HL-60 (cell line): Measurements from ENCODE around the gene RENBP.

Experiments used
- DNase-seq, 2 experiments: peaks; one replicate each; pipeline ENCODE4 v3.0.0-alpha.2; 2010 to 2020; ENCODE audit warnings: low read depth in 1 of 2, low spot score in 1 of 2
- H3K27ac ChIP-seq: fragments of 250-450 bp; sonication (Bioruptor Pico); replicated peaks from 2 replicates; pipeline ENCODE4 v1.5.1; 2020; ENCODE audit warnings: mild to moderate bottlenecking, moderate library complexity
- H3K27me3 ChIP-seq: fragments of 250-450 bp; sonication (Bioruptor Pico); 2 replicates; pipeline ENCODE4 v1.5.1; 2021; ENCODE audit warnings: mild to moderate bottlenecking, moderate library complexity; ENCODE audit not compliant: insufficient read depth, poor library complexity, severe bottlenecking
- H3K4me3 ChIP-seq: replicated peaks from 2 replicates; pipeline ENCODE4 v1.5.1; 2011; ENCODE audit warnings: mild to moderate bottlenecking, control low read depth, low read length; ENCODE audit not compliant: insufficient read depth
- GABPA ChIP-seq: IDR thresholded peaks from 2 replicates; pipeline ENCODE4 v1.6.1; 2012; ENCODE audit warnings: low read depth
- POLR2AphosphoS5 ChIP-seq: IDR thresholded peaks from 2 replicates; pipeline ENCODE4 v1.6.1; 2012; ENCODE audit warnings: low read depth
- REST ChIP-seq: IDR thresholded peaks from 2 replicates; pipeline ENCODE4 v1.6.1; 2012; ENCODE audit warnings: low read depth; ENCODE audit not compliant: insufficient replicate concordance
- SPI1 ChIP-seq: IDR thresholded peaks from 2 replicates; pipeline ENCODE4 v1.6.1; 2012; ENCODE audit warnings: low read depth, mild to moderate bottlenecking, borderline replicate concordance
- TF ChIP-seq, protein P1 (sequence below): IDR thresholded peaks from one replicate; pipeline ENCODE4 v1.5.1; 2011; ENCODE audit warnings: low read length, control low read depth, inconsistent platforms; ENCODE audit not compliant: insufficient read depth

The RENBP gene

GRCh38 chrX:153925387-153925738 is 19.1 kb downstream of the RENBP start:
- DNase-seq: no peak
- Histone ChIP-seq H3K27me3 (no peaks in the 10 kb centered on the region), H3K4me3 (peak overlapping the region; percentile 59), H3K27ac (peak overlapping the region; percentile 100)
- no peak for TF ChIP-seq POLR2AphosphoS5
- TF ChIP-seq, protein P1, sequence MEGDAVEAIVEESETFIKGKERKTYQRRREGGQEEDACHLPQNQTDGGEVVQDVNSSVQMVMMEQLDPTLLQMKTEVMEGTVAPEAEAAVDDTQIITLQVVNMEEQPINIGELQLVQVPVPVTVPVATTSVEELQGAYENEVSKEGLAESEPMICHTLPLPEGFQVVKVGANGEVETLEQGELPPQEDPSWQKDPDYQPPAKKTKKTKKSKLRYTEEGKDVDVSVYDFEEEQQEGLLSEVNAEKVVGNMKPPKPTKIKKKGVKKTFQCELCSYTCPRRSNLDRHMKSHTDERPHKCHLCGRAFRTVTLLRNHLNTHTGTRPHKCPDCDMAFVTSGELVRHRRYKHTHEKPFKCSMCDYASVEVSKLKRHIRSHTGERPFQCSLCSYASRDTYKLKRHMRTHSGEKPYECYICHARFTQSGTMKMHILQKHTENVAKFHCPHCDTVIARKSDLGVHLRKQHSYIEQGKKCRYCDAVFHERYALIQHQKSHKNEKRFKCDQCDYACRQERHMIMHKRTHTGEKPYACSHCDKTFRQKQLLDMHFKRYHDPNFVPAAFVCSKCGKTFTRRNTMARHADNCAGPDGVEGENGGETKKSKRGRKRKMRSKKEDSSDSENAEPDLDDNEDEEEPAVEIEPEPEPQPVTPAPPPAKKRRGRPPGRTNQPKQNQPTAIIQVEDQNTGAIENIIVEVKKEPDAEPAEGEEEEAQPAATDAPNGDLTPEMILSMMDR: no peak
- TF ChIP-seq REST: no peak
- TF ChIP-seq GABPA: no peak
- no peak for TF ChIP-seq SPI1

DNA sequence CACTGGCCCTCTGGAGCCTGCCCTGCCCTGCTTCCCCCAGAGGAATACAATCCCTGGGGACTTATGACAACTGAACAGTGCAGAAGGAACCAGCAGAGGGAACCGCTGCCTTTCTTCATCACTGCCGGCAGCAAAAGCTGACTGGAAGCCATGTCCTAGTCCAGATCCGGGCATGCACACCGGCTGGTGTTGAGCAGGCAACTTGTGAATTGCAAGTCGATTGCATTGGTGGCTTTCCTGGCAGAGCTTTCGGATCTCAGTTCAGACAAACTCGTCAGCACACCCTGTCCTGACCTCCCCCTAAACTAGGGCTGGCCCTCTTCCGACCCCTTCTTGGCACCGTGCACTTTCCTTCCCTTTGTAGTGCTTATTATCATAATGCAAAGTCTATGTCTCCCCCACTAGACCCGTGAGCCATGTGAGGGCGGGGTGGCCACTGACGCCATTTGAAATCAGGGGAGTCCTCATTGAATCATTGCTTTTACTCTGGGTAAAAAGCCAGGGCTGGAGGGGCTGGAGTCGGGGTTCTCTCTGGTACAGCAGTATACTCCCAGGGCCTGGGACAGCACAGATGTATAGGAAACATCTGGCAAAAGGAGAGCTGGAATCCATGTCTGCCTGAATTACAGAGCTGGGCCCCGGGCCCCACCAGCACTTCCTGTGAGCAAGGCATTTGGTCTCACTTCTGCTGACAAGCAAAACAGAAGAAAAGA is 20.1 kb downstream of the RENBP start:
- TF ChIP-seq, protein P1: no peak
- no peak for TF ChIP-seq REST
- 0 out of 2 replicates have a peak, but pooled peaks have one; percentile 7 for TF ChIP-seq SPI1
- TF ChIP-seq POLR2AphosphoS5: 0 out of 2 replicates have a peak, but pooled peaks have one; percentile 6
- no peak for TF ChIP-seq GABPA
- DNase-seq: peak in 1 of 2 experiments; percentile 85
- Histone ChIP-seq H3K4me3 (peak overlapping the region; percentile 59), H3K27ac (peak overlapping the region; percentile 100), H3K27me3 (no peaks in the 10 kb centered on the region)

GRCh38 chrX:153922932-153923857 is 21.2 kb downstream of the RENBP start:
- Histone ChIP-seq H3K4me3 (peak overlapping the region; percentile 59), H3K27me3 (no peaks in the 10 kb centered on the region), H3K27ac (peak overlapping the region; percentile 100)
- TF ChIP-seq, protein P1: no peak
- TF ChIP-seq SPI1 (no peak), POLR2AphosphoS5 (no peak), REST (no peak), GABPA (no peak)
- DNase-seq: no peak
